Pancreas (tissue), 10 donors: Measurements from ENCODE around the gene ASIC2. TPM values are rescaled to one million over a fixed set of nuclear protein-coding genes. Genes with fewer than 3 reads are reported as not detected.
A peak's percentile ranks its signal among the peaks of the same experiment; 100 is the strongest.

ENCODE experiments used
- ATAC-seq, 4 donors: fragments of 200-7000 bp; cut with Tn5 transposase; one replicate each; pipeline versions ENCODE4 v1.8.0 to v1.9.1; 2020; ENCODE audit warnings: mild to moderate bottlenecking in 4 of 4, moderate library complexity in 4 of 4
- DNase-seq, 6 donors: peaks; one replicate each; pipeline ENCODE4 v3.0.0-alpha.2; 2020
- FAIRE-seq: peaks from 2 replicates; lab custom pipeline; 2012; peaks lifted over from hg19 to GRCh38; lab: Jason Lieb, UNC
- H3K27ac ChIP-seq, 4 donors: fragments of 200-600 bp; sonication (generic); 1 replicate in 3 of 4; 2 replicates in 1 of 4; pipeline versions ENCODE4 v1.5.0 to v1.8.0; 2020
- H3K27me3 ChIP-seq, 4 donors: fragments of 200-600 bp; one replicate each; pipeline ENCODE4 v1.8.0; 2021
- H3K36me3 ChIP-seq, 3 donors: fragments of 200-600 bp; sonication (generic) in 1 of 3; one replicate each; pipeline versions ENCODE4 v1.5.0 to v1.8.0; 2020 to 2021
- H3K4me1 ChIP-seq, 3 donors: fragments of 200-600 bp; one replicate each; pipeline ENCODE4 v1.8.0; 2021
- H3K4me3 ChIP-seq, 4 donors: fragments of 200-600 bp; sonication (generic) in 2 of 4; one replicate each; pipeline versions ENCODE4 v1.5.0 to v1.8.0; 2020 to 2021
- H3K9me3 ChIP-seq, 4 donors: fragments of 200-600 bp; one replicate each; pipeline ENCODE4 v1.8.0; 2021
- WGBS, 2 donors: extraction: QIAGEN DNeasy Blood & Tissue Kit; methylation state at CpG; one replicate each; pipeline ENCODE4 v1.1.7; 2013; 5-methylcytosine and 5-hydroxymethylcytosine counted together
- intact Hi-C, 3 donors: fragments of 100-400 bp; cut with DNase I; formaldehyde crosslinking; loops; one replicate each; pipeline versions ENCODE4 v1.11.1 to v1.14.2; 2022
- polyA plus RNA-seq, 2 donors: library from polyadenylated mRNA; stranded (reverse); fragments of 200-250 nt; gene quantifications; one replicate each; pipeline ENCODE4 v1.2.3, GENCODE V29; 2013
- total RNA-seq, 6 donors: library from RNA; stranded (reverse); fragmentation: NEBNext Ultra II Directional in 4 of 6; extraction: Animal tissue kit (Norgen Biotek cat#: 25700) in 4 of 6; gene quantifications; one replicate each; pipeline versions ENCODE4 v1.2.1 to v1.2.4, GENCODE V29; 2021 to 2023
- TF ChIP-seq, protein P1 (sequence below), 4 donors: fragments of 200-600 bp; sonication (generic) in 3 of 4; IDR thresholded peaks; one replicate each; pipeline versions ENCODE4 v1.5.0 to v1.8.0; 2021; ENCODE audit warnings: antibody characterized with exemption in 4 of 4
- donor health status: healthy with polysubstance abuse.
- donor health status: DM: no; HTN: no; CAD: no; lungs with moderate emphysema.
- donor health status: DM: no; HTN: no; CAD: no.
- donor health status: control.
- donor health status: control.
- donor health status: Bipolar disorder and iron deficiency.
- donor health status: DM: yes; HTN: yes; CAD: no.
- donor health status: DM: no; HTN: no; CAD: no.
- donor health status: DM: no; HTN: no; CAD: no.
- donor health status: DM: yes; HTN: yes; CAD: no.

The ASIC2 gene
- total and polyA plus RNA-seq, 8 donors = 0.09 to 0.14 (median 0.09) TPM; not detected in 5

DNA sequence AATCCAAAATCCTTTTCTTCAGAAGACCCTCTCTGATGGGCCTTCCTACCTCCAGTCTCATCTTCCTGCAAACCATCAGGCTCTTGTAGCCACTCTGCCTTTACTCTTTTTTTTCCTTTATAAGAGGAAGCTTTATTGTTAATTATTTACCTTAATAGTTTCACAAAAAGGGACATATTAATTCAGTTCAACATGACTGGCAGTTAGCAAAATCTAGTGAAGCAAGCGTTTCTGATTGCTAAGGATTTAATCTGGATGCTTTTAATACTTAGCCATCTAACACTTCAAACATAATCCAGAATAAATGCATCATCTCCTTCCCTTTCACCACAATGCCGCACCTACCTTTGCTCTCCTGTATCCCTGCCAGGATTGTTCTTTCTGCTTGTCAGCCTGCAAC lies 239.4 kb downstream of the ASIC2 start:
- H3K27me3 ChIP-seq = no peaks in the 10 kb centered on the region
- TF ChIP-seq, protein P1, sequence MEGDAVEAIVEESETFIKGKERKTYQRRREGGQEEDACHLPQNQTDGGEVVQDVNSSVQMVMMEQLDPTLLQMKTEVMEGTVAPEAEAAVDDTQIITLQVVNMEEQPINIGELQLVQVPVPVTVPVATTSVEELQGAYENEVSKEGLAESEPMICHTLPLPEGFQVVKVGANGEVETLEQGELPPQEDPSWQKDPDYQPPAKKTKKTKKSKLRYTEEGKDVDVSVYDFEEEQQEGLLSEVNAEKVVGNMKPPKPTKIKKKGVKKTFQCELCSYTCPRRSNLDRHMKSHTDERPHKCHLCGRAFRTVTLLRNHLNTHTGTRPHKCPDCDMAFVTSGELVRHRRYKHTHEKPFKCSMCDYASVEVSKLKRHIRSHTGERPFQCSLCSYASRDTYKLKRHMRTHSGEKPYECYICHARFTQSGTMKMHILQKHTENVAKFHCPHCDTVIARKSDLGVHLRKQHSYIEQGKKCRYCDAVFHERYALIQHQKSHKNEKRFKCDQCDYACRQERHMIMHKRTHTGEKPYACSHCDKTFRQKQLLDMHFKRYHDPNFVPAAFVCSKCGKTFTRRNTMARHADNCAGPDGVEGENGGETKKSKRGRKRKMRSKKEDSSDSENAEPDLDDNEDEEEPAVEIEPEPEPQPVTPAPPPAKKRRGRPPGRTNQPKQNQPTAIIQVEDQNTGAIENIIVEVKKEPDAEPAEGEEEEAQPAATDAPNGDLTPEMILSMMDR (IDR thresholded peaks at IDR 0.05) = no peak
- intact Hi-C loops = loop anchor here in 1 of 3 donors (10.0 kb wide), 1 partner anchor 241 kb away; the partner anchor contains the start of gene ASIC2
- no peak overlapping the region for H3K27ac ChIP-seq
- WGBS, 2 donors = 53 to 55% methylated on average over 2 of the region's 2 CpGs
- H3K36me3 ChIP-seq = no peaks in the 10 kb centered on the region
- DNase-seq (no peak), FAIRE-seq (no peak), ATAC-seq (no peak)
- H3K4me3 ChIP-seq = no peak overlapping the region
- H3K4me1 ChIP-seq = no peaks in the 10 kb centered on the region
- no peaks in the 10 kb centered on the region for H3K9me3 ChIP-seq

DNA sequence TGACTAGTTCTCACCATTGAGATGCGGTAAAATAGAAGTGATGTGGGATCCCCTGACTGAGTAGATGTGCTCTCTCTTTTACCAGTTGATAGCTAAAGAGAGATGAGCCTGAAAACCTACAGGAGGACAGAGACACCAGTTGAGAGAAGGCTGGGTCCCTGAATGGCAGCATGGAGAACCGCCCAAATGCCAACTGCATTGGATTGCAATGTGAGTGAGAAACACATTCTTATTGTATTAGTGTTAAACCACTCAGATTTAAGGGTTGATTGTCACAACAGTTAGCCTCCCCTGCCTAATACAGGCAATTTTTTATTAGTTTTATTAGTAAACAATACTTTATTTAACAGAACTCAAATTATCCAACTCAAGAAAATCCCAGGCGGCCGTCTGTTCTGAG lies 240.2 kb downstream of the ASIC2 start:
- DNase-seq = no peak

DNA sequence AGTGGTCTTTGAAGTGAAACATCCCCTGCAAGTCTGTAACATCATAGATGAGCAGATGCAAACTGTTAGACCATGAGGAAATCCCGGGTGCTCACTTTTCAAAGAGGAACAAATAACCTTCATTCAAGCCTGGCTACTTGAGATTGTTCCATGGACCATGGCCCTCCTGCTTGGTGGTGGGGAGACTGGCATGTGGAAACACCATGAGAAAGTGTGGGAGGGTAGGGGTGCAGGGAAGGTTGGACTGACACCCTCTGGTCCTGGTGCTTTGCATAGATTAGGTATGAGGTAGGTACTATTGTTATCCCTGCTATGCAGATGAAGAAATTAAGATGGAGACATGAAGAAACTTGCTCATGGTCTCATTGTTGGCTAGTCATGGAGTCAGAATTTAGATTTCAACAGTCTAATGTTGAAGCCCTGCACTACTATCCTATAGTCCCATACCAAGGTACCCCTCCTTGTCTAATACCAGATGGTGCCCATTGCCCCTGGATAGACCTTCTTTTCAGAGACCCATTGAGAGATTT lies 242.4 kb downstream of the ASIC2 start:
- DNase-seq = no peak
- H3K27me3 ChIP-seq = no peaks in the 10 kb centered on the region
- no peaks in the 10 kb centered on the region for H3K36me3 ChIP-seq
- 36 to 39% methylated on average over 1 of the region's 1 CpG for WGBS, 2 donors
- intact Hi-C loops = loop anchor here in 1 of 3 donors (10.0 kb wide), 1 partner anchor 244 kb away; the partner anchor contains the start of gene ASIC2
- H3K4me3 ChIP-seq = no peak overlapping the region
- TF ChIP-seq, protein P1 (IDR thresholded peaks at IDR 0.05) = no peak
- H3K4me1 ChIP-seq = no peaks in the 10 kb centered on the region
- no peaks in the 10 kb centered on the region for H3K9me3 ChIP-seq
- FAIRE-seq = no peak
- ATAC-seq = no peak
- H3K27ac ChIP-seq = no peak overlapping the region

More for the DNA sequence above, 240.2 kb downstream of the ASIC2 start:
- no peak for FAIRE-seq
- no peaks in the 10 kb centered on the region for H3K9me3 ChIP-seq
- no peak overlapping the region for H3K27ac ChIP-seq
- no peaks in the 10 kb centered on the region for H3K27me3 ChIP-seq
- no peaks in the 10 kb centered on the region for H3K36me3 ChIP-seq
- intact Hi-C loops = loop anchor here in 1 of 3 donors (10.0 kb wide), 1 partner anchor 242 kb away; the partner anchor contains the start of gene ASIC2
- 78 to 93% methylated on average over 4 of the region's 4 CpGs for WGBS, 2 donors
- no peaks in the 10 kb centered on the region for H3K4me1 ChIP-seq
- no peak overlapping the region for H3K4me3 ChIP-seq
- TF ChIP-seq, protein P1 (IDR thresholded peaks at IDR 0.05) = no peak
- no peak for ATAC-seq

DNA sequence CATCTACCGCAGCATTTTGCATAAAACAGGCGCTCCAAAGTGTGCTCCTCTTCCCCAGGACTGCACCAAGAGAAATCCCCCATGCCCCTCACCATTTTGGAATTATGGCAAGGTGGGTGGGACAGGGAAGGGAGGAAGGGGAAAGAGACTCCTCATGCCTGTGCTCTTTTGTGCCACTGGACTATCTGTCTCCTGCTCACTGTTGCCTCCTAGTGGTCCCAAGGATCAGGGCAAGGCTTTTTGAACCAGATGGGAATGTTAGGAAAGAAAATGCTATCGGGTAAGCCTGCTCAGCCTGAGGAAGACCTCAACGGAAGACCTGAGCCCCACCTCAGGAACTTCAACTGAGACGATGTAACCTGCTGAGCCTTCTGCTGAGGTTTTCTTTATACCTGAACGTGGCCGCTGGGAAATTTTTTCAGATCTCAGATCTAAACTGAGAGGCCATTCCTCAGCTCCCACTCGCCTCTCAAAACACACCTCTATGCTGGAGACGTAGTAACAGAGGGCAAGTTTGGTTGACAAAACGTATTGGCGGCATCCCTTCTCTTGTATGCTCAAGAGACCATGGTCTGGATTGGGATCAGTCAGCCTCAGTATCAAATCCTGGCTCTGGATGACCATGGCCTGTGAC lies 243.2 kb downstream of the ASIC2 start:
- Histone ChIP-seq H3K4me1 (no peaks in the 10 kb centered on the region), H3K36me3 (no peaks in the 10 kb centered on the region), H3K27me3 (no peaks in the 10 kb centered on the region), H3K27ac (no peak overlapping the region), H3K9me3 (no peaks in the 10 kb centered on the region), H3K4me3 (no peak overlapping the region)
- peak in 5 of 6 donors; percentile 23 to 60 (median 32) for DNase-seq
- intact Hi-C loops = loop anchor here in 1 of 3 donors (10.0 kb wide), 1 partner anchor 245 kb away; the partner anchor contains the start of gene ASIC2
- TF ChIP-seq, protein P1 (IDR thresholded peaks at IDR 0.05) = peak; percentile 71 to 86 (median 78)
- 36% methylated on average over 11 of the region's 11 CpGs for WGBS, 2 donors
- FAIRE-seq = no peak
- peak in 3 of 4 donors; percentile 46 to 85 (median 70) for ATAC-seq
